PC-9 (cell line): ENCODE measurements around the gene TCIRG1.

Source experiments
- CTCF ChIP-seq: fragments of 200-600 bp; sonication (generic); conservative IDR thresholded peaks from 2 replicates; pipeline ENCODE4 v1.6.1; 2017; ENCODE audit warnings: mixed run types, antibody characterized with exemption, mild to moderate bottlenecking, moderate library complexity
- EZH2 ChIP-seq: fragments of 200-600 bp; sonication (generic); IDR thresholded peaks from 2 replicates; pipeline ENCODE4 v1.8.0; 2017; ENCODE audit warnings: antibody characterized with exemption, low read depth

GRCh38 chr11:67999704-68000103 lies 39.1 kb upstream of the TCIRG1 start:
- TF ChIP-seq CTCF (no peak), EZH2 (no peak)
